GM19043 (cell line): ENCODE results near the gene ARL17B.
"Not testable (repeated sequence)": the region's sequence is repeated elsewhere in the genome, so short reads cannot be mapped to it uniquely, and the experiment has no call there.

Experiments used
- ATAC-seq: cut with Tn5 transposase; IDR thresholded peaks from one replicate; pipeline ENCODE4 v1.9.1; 2021; ENCODE audit warnings: low read depth; ENCODE audit not compliant: unreplicated experiment

The ARL17B gene

GRCh38 chr17:46291618-46292017, 69.9 kb downstream of the ARL17B start:
- not testable (repeated sequence) for ATAC-seq

DNA sequence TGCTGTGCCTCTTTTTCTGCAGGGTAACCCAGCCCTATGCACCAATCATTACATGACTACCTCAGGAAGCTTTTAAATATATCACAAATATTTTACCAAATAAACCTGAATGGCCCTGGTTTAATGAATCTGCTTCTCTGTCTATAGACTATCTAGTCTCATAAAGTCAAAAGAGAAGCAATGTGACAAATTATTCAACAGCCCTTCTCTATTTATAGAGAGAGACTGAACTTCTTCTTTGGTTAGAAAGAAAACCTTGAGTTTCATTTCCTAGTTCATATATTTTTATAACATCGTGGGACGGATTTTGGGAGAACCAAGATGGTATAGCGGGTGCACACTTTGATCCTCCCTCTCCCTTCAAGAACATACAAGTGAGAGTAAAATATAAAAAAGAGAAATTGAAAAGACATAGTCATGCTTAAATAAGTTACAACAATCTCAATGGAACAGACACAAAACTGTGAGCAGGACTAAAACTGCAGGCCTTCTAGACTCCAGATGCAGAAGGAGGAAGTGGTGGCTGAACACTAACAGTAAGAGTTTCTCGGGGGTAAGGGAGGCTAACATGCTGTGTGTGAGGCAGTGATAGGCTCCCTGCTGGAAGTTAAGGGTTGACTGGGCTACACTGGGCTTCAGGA, 70.5 kb downstream of the ARL17B start:
- peak; percentile 89 for ATAC-seq

DNA sequence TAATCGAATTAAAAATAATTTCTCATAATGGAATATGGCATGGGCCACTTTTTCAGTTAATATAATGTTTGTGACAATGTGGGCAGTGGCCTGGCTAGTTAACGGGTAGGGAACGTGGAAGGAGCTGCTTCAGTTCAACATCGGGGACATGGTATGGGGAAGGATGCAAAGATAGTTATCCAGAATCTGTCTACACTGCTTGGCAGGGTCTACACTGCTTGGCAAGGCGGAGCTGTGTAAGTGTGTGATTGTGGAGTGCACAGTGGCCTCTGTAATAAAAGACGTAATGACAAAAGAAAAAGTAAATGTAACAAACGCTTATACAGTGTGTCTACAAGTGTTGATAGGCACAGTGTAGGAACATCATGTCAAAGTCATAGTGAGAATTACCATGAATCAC, 74.0 kb downstream of the ARL17B start:
- ATAC-seq: not testable (repeated sequence)

GRCh38 chr17:46286764-46287221, 74.8 kb downstream of the ARL17B start:
- not testable (repeated sequence) for ATAC-seq

GRCh38 chr17:46285500-46285899, 76.1 kb downstream of the ARL17B start:
- not testable (repeated sequence) for ATAC-seq

DNA sequence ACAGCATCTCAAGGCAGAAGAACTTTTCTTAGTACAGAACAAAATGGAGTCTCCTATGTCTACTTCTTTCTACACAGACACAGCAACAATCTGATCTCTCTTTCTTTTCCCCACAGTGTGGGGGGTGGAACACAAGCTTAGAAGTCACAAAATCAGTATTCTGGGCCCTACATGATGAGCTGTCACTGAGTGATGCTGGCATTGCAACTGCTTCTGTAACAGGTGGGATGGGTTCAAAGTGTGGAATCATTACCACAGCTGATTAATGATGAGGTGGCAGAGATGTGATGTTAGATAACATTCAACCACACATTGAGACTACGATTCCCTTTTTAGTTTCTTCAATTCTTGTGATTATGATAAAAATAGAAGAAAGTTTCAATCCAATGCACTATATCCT, 77.1 kb downstream of the ARL17B start:
- ATAC-seq: not testable (repeated sequence)

DNA sequence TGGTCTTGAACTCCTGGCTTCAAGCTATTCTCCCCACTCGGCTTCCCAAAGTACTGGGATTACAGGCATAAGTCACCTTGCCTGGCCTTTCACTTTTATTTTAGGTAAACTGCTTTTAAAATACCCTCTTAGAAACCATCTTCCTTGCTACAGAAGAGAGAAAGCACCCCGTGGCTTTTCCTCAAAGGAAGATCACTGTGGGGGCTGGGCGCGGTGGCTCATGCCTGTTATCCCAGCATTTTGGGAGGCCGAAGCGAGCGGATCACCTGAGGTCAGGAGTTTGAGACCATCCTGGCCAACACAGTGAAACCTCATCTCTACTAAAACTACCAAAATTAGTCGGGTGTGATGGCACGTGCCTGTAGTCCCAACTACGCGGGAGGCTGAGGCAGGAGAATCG, 78.9 kb downstream of the ARL17B start:
- not testable (repeated sequence) for ATAC-seq

- ATAC-seq: not testable (repeated sequence)
These were observed 80.2 kb downstream of the ARL17B start for GRCh38 chr17:46281336-46281735.

DNA sequence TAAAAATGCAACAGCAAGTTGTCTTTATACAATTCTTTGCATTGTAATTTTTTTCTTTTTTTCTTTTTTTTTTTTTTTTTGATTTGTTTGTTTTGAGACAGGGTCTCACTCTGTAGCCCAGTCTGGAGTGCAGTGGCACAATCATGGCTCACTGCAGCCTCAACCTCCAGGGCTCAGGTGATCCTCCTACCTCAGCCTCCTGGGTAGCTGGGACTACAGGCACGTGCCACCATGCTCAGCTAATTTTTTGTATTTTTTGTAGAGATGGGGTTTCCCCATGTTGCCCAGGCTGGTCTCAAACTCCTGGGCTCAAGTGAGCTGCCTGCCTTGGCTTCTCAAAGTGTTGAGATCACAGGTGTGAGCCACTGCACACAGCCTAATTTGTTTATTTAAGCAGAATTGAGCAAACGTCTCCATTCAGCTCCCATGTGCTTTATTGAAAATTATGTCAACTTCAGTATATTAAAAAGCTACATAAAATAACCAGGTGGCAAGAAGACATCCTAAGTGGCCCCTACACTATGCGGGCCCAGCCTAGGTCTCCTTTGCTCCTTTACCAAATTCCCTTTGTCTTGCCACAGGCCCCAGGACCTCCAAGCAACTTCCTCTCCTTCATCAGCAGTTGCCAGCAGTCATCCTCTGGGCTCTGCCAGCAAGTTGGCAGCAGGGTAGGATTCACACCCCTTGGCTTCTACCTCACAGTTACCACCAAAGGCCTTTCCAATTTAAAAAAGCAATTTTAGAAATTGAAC, 84.7 kb downstream of the ARL17B start:
- not testable (repeated sequence) for ATAC-seq

DNA sequence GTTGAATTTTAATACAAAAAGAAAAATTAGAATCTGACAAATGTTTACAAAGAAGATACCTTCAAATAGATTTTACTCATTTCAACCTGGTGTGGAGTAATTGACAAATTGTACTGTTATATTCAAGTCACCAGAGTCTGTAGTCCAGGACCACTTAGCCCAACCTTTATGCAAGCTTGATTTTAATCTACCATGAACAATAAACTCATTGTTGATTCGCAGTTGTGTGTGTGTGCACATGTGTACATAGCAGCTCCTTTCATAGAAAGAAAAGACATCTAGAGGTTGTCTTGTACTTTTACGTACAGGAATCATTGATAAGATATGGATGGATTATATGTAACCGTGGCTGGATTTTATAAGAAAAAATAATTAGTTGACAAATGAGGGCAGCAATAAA, 87.3 kb downstream of the ARL17B start:
- ATAC-seq: no peak

- ATAC-seq: no peak
These were observed 87.9 kb downstream of the ARL17B start for GRCh38 chr17:46273541-46274236.

DNA sequence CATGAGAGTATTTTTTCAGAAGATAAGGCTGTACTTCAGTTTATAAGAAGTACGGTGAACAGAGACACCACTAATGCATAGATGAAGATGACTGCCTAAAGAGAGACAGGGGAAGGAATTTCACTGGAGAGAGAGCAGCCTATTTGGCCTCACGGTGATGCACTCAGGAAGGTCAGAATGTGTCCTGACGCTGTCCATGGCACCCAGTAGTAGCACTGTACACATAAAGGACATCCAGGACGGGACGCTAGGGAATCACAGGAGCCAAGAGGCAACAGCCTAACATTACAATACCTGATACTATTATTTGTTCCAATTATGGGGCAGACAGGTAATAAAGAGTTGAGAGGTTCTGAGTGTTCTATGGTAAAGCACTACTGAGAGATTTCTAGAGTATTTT, 91.5 kb downstream of the ARL17B start:
- no peak for ATAC-seq

DNA sequence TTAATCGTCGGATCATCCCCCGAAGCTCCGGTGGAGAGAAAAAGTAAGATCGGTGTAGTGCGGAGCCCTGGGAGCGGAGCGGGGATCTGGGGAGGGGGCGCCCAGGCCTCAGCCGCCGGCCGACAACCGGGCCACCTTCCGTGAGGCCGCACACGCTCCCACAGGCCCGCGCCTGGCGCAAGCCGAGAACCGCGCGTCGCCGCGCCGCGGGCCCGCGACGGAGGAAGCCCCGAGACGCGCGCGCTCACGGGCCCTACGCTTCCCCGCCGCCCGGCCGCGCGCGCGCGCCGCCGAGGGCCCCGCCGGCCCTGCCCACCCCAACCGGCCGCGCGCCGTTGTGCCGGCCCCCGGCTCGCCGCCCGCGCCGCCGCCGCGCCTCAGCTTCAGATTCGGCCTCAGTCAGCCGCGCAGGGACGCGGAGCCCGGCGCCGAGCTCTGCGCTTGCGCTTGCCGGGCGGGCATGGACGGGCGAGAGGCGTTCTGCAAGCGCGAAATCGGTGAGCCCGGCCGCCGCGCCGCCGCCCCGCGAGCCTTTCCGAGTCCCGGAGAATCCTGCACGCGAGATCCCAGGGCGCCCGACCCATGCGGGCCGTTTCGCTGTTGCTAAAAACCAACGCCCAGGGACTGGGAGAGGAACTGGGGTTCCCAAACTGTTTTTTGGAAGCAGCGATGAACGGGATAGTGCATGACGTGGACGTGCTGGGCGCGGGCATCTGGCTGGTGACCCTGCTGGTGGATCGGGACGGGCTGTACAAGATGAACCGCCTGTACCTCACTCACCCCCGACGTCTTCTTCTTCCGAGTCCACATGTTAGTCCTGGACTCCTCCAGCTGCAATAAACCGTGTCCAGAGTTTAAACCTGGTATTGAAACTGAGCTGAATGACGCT, 94.7 kb downstream of the ARL17B start:
- peak; percentile 60 for ATAC-seq

DNA sequence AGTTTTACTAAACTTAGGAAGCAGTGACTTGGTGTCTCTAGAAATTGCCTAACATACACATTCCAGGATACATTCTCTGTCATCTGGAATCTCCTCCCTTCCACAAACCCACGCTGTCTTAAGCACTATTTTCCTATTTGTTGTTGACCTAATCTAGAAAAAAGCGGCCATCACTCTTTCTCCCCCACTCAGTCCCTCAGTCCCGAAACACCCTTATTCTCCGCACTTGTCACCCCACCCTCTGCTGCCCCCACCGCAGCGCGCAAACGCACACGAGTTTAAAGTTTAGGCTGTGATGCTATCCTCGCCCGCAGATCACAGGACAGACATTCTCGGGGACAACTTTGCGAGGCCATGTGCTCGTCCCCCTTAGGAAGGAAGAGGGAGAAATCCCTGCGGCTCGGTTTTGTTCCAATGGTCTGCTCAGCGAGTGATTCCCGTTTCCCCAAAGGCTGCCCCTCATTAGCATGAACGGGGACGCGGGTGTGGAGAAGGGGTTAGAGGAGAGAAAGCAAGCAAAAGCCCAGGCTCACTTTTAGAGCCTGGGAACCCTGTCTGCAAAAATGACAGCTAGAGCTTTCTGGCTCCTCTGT, 95.4 kb downstream of the ARL17B start:
- ATAC-seq: not testable (repeated sequence)

- ATAC-seq: no peak
These were observed 96.9 kb downstream of the ARL17B start for GRCh38 chr17:46264456-46265198.

- no peak for ATAC-seq
These were observed 99.3 kb downstream of the ARL17B start for GRCh38 chr17:46262271-46262670.

DNA sequence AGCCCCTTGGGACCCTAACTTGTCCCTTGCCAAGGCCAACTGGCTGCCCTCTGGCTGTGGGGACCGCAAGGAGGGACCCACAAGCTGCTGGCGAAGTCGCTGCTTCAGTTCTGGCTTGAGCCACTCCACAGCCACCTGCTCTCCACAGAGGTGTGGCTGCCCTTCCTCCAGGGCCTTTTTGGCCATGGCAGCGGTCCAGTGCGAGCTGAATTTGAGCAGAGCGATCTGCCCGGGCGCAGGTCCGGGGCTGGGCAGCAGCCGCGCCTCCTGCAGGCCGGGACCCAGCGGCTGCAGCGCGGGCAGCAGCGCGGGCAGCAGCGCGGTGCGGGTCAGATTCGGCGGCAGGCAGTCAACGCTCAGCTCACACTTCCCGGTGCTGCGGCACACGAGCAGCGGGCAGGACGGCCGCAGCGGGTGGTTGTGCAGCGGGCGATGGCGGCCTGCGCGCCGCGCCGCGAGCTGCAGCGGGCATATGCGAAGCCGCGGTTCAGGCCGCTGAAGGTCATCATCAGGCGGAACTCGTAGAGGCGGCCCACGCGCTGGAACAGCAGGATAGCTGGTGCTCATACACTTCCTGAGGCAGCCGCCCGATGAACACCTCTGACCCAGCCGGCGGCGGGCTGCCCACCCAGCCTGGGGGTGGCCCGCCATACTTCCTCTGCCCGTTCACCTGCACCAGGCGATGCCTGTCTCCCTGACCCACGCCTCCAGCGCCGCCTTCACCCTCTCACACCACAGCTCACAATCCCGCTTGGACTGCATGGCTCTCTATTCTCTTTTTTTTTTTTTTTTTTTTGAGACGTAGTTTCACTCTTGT, 101.5 kb downstream of the ARL17B start:
- not testable (repeated sequence) for ATAC-seq

- not testable (repeated sequence) for ATAC-seq
These were observed 105.2 kb downstream of the ARL17B start for GRCh38 chr17:46256369-46256768.
